Right kidney (tissue), 9 donors: ENCODE results near the gene TPTE2.
"Not testable (repeated sequence)": the region's sequence is repeated elsewhere in the genome, so short reads cannot be mapped to it uniquely, and the experiment has no call there.

Experiments used
- DNase-seq: peaks from one replicate; pipeline ENCODE4 v3.0.0-alpha.2; 2016
- long read RNA-seq, 8 donors: transcript quantifications; one replicate each; lab custom pipeline, GENCODE V29; 2026

Gene TPTE2
- long read RNA-seq, donor 1 = 0 reads
- long read RNA-seq, donor 2 = 0 reads
- long read RNA-seq, donor 3 = 0 reads
- long read RNA-seq, donor 4 = 0 reads
- long read RNA-seq, donor 5 = 0 reads
- long read RNA-seq, donor 6 = 0 reads
- long read RNA-seq, donor 7 = 0 reads
- long read RNA-seq, donor 8 = 0 reads

DNA sequence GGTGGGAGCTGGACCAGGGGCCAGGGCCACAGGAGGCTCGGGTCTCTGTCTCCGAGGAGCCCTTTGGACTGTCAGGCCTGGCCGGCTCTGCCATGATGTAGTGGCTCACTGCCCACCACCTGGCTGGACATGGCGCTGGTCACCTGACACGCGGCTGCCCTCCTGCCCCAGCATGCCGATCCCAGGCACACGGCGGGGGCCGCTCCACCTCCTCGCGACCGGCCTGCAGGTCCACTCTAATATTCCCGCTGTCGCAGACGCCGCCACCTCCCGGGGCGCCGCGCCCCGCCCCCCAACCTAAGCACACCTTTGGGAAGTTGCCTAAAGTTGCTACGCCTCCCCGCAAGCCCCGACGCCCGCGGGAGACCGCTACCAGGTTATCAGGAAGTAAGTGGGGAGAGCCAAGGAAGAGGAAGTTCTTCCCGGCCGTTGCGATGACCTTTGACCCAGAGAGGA, at the start of gene TPTE2:
TPTE2 (minus strand) TSS at position 406 of the 456 bp plus-strand sequence. CDS start 58,298 bp downstream, outside the sequence.
- DNase-seq = not testable (repeated sequence)

DNA sequence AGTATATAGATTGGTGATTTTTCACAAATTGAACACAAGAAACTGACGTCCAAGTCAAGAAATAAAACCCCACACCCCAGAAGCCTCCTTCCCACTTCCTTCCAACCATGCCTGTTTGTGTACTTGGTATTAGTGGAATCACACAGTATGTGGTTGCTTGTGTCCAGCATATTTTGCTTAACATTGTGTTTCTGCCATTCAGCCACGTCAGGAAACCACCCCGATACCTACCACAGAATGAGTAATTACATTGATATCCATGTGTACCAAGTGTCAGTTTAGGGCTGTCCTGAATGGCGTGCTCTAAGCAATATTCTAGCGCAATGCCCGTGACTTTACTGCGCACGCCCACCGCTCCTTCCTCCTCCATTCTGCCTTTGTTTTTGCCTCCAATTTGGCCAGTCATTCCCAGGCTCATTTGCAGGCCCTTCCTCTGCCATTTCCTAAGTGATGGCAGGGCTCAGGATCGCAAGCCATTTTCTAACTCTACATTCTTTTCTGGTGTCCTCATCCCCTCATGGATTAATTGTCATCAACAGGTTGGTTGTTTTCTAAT, 46.3 kb upstream of the TPTE2 start:
- DNase-seq = no peak

DNA sequence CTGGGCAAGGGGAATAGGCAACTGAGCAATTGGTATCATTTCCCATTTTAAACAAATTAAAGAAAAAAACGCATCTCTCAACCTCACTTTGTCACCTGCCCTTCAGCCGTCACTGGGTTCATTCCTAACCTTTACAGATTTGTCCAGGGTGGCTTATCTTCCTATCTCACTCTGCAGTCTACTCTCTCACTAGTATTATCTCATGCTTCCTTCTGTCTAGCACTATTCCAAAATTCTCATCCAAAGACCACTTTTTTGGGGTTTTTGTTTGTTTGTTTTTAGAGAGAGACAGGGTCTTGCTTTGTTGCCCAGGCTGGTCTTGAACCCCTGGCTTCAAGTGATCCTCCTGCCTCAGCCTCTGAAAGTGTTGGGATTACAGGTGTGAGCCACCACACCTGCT, 45.4 kb upstream of the TPTE2 start:
- DNase-seq = no peak

DNA sequence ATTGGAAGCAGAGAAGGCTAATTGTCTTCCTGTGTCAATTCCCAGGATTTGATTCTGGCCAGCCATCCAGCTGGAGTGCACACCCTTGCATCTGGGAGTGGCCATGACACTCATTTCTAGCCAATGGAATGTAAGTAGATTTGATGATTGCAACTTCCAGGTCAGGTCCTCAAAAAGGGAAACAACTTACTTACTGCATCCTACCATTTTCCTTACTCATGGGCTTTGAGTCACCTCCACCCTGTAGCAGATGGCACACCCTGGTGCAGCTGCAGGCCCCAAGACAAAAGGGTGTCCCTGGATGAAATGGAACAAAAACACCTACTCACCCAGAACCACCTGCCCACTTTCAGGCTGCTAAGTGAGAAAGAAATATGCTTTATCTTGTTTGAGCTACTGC, 44.8 kb upstream of the TPTE2 start:
- DNase-seq = no peak

DNA sequence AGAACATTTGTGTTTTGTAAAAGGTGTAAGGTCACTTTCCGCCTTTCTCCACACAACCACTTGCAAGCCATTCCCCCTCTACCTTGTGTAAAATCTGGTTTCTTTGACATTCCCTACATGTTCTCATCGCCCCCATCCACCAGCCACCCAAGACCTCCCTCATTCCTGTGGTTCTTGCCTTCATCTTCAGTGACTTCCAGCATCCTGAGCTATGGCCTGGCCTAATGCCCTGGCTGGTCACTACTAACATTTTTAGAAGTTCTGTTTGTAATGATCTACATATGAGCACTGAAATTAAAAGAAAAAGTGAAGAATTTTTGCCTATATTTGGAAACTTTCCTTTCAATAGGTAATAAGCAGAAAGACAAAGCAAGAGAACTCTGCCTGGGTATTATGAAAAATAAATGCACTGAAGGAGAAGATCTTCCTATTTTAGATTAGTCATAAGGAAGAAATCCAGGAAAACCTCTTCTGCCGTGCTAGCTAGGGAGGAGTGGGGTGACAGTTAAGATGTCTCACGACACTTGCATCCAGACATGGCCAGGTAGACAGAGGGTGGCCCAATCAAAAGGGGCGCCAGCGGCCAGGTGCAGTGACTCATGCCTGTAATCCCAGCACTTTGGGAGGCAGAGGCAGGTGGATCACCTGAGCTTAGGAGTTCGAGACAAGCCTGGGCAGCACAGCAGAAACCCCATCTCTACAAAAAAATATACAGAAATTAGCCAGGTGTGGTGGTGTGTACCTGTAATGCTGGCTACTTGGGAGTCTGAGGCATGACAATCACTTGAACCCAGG, 44.0 kb upstream of the TPTE2 start:
- no peak for DNase-seq

DNA sequence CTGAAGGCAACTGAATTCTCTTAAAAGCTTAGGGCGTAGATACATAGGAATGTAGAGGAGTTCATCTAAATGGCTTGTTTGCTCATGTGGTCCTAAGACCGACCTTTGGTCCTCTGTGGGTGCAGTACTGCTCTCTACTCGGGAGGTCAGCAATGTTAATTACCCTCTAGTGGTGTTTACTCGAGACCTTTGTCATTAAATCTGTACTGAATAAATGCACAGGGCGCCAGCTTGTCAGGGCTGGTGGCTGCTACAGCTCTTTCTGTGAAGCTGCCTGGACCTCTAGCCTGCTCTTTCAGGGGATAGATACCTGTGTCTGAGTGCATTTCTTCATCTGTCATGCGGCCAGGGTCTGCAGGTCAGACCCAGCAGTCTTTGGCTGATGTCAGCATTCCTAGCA, 43.0 kb upstream of the TPTE2 start:
- DNase-seq = no peak

DNA sequence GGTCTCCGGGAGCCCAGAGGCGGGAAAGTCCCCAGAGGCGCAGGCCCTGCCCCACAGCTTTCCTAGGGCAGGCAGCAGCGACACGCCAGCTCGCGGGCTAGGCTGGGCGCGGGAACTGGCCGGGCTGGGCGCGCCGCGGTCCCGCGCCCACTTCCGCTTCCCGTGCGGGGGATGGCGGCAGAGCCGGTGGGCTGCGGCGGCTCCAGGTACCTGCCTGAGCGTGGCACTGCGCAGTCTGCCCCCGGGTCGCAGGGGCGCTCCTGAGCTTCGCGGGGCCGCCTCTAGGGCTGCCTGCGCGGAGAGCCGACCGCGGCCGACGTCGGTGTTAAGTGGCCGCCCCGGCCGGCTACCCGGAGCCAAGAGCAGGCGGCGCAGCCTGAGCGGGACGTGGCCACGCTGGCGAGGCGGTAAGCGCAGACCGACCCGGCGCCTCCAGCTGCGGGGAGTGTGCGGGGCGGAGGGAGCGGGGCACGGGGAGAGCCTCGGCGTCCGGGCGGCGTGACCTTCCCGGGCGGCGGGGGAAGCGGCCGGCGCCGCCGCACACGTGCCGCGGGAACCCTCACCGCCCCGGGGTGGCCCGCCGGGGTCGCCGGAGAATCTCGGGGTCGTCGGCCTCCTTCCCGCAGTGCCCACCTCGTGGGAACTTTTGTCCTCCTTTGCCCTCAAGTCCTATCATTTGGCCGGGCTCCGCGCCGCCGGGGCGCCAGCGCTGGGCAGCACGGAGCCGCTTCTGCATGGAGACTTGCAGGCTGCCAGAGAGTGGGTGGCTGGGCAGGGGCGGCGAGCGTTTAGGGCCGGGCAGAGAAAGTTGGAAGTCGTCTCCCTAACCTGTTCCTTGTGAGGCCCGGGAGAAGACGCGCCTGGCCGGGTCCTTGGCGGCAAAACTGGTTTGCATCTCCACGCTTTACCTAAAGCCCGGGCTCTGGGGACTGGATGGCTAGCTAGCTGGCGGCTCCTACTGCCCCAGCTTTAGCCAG, 40.7 kb upstream of the TPTE2 start:
- DNase-seq = peak; percentile 81

DNA sequence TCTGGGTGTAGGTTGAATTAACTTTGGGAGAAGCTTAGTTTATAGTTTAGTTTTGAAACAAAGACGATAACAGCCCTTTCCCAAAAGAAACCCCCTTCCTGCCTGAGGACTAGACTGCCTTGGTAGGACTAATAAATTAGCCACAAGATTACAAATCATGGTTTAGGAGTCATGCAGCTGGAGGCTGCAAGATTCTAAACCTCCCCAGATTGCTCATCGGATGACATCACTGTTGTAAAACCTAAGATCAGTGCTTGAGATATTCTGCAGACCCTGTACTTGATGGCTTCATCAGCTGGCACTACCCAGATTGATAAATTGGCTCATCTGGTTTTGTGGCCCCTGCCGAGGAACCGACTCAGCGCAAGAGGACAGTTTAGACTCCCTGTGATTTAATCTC, 36.2 kb upstream of the TPTE2 start:
- DNase-seq = no peak

DNA sequence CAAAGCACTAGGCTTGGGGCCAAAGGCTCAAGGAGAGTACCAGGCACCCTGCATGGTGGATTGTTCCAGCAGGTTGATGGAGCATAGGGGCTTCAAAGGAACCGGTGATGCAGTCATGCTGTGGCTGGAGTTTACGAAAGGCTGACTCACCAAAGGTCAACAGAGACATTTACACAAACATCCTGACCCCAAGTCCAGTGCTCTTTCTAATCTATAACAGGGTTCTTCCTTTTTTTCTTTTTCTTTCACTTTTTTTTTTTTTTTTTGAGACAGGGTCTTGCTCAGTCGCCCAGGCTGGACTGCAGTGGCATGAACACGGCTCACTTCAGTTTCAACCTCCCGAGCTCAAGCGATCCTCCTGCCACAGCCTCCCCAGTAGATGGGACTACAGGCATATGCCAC, 35.6 kb upstream of the TPTE2 start:
- no peak for DNase-seq

DNA sequence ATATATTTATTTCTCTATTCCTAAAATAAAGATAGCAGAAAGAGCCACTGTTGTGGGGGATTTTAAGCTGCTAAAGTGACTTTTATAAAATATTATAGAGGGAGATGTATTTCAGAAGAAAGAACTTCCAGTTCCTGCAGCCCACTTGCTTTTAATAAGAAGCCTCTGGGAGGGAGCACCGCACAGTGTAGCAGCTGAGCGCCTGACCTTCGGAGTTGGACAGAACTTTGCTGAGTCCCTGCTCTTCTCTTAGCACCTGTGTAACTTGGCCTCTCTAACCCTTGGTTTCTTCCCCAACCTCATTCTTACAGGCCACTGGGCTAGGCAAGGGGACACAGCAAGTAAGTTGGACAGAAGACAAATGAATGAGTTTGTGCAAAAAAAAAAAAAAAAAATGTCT, 34.8 kb upstream of the TPTE2 start:
- no peak for DNase-seq

DNA sequence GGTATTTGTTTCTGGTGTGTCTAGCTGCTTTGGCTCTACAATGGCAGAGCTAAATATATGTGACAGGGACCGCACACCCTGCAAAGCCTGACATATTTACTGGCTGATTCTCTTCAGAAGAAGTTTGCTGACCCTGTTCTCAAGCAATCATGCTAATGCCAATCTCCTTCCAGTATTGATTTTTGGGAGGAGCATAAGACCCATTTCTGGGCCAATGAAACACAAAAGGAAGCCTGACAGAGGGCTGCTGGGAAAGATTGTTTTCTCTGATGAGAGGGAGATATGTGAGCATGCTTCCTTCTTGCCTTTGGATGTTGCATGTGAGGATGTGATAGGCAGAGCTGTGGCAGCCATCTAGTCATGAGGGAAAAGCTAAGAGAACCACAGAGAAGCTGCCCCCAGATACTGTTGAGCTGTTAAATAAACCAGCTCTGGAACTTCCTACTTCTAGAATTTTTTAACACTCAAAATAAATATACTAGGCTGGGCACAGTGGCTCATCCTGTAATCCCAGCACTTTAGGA, 31.4 kb upstream of the TPTE2 start:
- DNase-seq = no peak

DNA sequence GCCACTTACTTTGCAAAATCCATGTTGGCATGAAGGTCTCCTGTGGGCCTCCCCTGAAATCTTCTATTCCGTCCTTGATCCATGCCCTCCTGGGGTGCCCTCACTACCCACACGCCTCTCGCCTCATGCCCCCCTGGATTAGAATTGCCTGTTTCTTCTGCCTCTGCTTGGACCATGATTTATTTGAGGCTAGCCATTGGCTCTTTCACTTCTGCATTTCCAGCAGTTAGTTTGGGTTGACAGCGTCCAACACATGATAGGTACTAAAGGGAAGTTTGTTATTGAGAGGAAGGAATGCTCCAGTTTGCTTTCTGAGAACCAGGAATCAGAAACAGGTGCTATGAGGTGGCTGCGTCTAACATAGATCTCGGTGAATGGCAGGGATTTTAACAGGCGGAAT, 30.5 kb upstream of the TPTE2 start:
- DNase-seq = no peak

DNA sequence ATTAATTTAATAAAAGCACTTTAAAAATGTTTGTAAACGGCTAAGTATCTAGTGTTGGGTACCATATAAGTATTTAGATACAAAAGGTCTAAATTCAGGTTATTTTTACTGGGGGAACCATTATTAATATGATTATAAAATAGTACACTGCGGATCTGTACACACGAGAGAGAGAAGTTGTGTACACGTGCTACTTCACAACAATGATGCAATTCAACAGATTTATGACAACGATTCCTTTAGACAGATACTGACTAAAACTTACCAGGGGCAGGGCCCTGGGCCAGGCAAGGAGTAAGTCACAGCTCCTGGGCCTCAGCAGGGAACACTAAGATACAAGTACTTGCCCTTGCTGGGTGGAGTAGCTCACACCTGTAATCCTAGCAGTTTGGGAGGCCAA, 29.1 kb upstream of the TPTE2 start:
- no peak for DNase-seq

DNA sequence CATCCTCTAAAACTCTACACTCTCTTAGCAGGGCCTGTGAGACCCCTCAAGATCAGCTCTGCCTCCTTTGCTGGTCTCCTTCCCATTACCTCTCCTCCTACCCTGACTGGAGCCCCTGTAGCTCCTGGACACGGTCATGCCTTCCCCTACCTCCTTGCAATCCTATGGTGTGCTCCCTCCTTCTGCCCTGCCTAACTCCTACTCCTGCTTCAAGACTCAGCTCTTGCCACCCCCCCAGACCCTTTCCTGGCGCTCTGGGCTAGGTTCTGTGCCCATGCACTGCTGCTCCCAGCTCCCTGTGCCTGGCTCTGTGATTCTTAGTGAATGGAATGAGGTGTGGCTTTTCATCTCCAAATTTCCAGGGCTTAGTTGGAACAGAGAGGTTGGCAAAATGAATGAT, 28.0 kb upstream of the TPTE2 start:
- DNase-seq = no peak

DNA sequence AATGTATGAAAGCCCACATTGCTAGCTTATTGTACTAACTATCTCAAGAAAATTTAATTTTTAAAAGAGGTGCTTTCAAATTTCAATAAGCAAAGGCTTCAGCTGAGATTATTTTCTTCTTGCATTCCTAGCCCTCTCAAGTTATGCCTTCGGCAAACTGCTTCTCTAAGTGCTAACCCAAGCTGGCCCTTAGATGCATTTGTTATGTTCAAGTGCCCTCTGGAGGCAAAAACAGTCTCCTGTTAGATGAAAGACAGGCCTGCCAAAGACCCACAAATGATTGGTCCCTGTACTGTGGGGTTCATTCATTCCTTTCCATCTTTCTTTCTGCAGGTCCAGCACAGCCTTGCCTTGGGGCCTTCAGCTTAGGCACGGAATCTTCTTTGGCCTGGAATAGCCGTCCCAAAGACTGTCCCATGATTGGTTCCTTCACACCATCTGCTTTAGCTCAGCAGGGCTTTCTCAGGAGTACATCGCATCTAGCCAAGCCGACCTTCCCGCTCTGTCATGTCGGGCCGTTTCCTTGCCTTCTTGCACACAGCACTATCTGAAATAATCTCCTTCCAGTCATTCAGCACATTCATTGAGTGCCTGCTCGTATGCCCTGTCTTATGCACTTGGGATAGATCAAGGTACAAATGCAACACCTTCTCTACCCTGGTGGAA, 26.4 kb upstream of the TPTE2 start:
- peak; percentile 15 for DNase-seq

DNA sequence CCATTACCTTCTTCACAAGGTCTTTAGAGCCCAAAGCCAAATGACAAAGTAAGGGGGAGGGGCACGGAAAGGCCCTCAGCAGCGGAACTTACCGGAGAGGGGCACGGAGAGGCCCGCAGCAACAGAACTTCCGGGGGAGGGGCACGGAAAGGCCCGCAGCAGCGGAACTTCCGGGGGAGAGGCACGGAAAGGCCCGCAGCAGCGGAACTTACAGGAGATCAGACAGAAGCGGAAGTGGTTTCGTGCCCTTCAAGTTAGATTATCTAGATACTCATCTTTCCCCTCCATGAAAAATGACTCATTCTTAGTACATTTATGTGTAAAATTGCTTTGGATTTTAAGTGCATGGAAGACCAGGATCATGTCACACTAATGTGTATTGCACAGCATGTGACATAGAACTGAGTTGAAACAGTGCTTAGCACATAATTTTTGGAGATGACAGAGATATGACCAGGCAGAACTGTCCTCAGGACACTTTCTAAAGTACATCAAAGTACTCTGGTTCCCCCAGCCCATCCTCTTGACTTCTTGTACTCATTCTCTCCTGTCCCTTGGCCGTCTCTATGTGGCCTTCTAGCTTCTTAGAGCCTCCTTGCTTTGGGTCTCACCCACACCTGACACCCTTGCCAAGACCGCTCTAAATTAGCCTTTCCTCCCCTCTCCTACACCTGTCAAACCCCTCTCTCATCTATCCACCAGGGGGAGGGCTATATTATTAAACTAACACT, 25.7 kb upstream of the TPTE2 start:
- DNase-seq = no peak

DNA sequence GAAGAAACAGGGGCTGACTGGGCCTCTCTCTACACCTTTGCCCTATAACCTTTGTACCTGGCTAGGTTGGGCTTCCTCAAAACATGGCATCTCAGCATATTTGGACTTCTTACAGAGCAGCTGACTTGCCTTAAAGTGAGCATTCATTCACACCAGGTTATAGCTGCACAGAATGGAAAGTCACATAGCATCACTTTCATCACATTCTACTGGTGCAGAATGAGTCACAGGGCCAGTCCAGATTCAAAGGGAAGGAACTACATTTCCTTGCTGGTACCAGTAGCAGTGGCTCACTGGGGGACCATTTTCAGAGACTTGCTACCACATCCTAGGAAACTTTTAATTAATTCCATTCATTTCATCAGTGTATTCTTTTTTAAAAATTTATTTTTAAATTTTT, 20.3 kb upstream of the TPTE2 start:
- no peak for DNase-seq

DNA sequence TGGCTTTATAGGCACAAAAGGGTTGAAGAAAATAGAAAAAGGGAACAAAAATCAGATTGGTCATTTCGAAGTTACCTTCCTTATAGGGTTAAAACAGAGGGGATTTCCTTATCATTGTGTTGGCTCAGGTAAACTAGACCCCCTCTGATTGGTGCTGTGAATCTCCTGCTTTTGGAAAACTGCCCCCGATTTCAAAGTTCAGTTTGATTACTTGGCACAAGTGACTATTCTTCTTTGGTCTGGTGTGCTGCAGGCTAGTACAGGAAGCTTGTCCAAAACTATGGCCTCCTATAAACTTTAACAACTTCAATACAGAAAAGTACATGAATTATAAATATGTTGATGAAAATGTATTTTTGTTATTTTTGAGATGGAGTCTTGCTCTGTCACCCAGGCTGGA, 13.9 kb upstream of the TPTE2 start:
- no peak for DNase-seq

DNA sequence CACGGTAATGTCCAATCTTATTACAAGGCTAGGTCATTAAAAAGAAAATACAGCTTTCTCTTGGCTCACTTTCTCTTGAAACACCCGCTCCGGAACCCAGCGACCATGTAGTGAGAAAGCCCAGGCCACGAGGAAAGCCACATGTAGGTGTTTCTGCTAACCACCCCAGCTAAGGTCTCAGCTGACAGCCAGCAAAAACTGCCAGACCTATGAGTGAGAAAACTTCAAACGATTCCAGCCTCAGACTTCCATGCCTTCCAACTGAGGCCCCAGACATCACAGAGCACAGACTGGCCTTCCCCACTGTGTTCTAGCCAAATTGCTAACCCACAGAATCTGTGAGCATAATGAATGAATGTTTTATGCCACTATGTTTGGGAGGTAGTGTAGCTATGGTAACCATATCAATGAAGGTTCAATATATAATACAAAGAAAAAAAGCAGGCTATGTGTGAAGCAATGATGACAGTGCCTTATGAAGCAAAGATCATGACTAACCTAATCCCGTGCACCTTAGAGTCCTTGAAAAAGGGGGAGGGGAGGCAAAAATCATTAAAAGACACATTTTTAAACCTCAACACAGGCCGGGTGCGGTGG, 11.9 kb upstream of the TPTE2 start:
- no peak for DNase-seq

DNA sequence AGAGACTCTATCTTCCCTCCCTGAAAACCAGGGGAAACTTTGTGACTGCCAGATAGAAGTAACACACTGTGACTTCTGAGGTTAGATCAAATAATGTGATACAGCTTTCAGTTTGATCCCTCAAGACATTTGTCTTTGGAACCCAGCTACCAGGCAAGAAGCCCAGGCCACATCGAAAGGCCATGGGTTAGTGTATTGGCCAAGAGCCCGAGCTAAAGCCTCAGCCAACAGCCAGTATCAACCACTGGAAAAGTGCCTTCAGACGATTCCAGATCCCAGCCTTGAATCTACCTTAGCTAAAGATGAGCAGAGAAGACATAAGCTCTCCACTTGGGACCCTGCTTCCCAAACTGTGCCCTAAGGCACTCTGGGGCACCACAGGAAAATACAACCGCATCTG, 10.9 kb upstream of the TPTE2 start:
- no peak for DNase-seq
